Calu3 (cell line): ENCODE measurements around the gene LUZP2. TPM values are rescaled to one million over a fixed set of nuclear protein-coding genes. Genes with fewer than 3 reads are reported as not detected.

Experiments used
- BruUV-seq: library from RNA; stranded (reverse); fragments of 400-500 nt; replicated peaks from 2 replicates; lab custom pipeline; 2021; lab: Mats Ljungman, UMichigan
- CTCF ChIA-PET: fragments of 300-600 bp; sonication (Branson Sonifier 250); formaldehyde crosslinking; loops from one replicate; lab custom pipeline; 2022; ENCODE audit warnings: antibody characterized with exemption; lab: Charles Lee
- DNase-seq: peaks from one replicate; pipeline ENCODE4 v3.0.0; 2022
- H3K27ac Mint-ChIP-seq: one replicate; pipeline ENCODE4 v1.8.0; 2022; ENCODE audit warnings: mixed read lengths; ENCODE audit not compliant: unreplicated experiment
- H3K27me3 Mint-ChIP-seq: one replicate; pipeline ENCODE4 v1.8.0; 2022; ENCODE audit warnings: mixed read lengths; ENCODE audit not compliant: unreplicated experiment
- H3K36me3 Mint-ChIP-seq: one replicate; pipeline ENCODE4 v1.8.0; 2022; ENCODE audit warnings: mild to moderate bottlenecking, moderate library complexity, mixed read lengths; ENCODE audit not compliant: insufficient read depth, unreplicated experiment
- H3K4me1 Mint-ChIP-seq: one replicate; pipeline ENCODE4 v1.8.0; 2022; ENCODE audit warnings: mild to moderate bottlenecking, low read depth, mixed read lengths; ENCODE audit not compliant: unreplicated experiment
- H3K4me3 Mint-ChIP-seq: one replicate; pipeline ENCODE4 v1.8.0; 2022; ENCODE audit warnings: mild to moderate bottlenecking, low read depth, moderate library complexity, mixed read lengths; ENCODE audit not compliant: unreplicated experiment
- H3K9me3 Mint-ChIP-seq: one replicate; pipeline ENCODE4 v1.8.0; 2022; ENCODE audit warnings: low read depth, mixed read lengths; ENCODE audit not compliant: unreplicated experiment
- intact Hi-C: fragments of 100-400 bp; cut with micrococcal nuclease; formaldehyde crosslinking; loops from one replicate; pipeline ENCODE4 v1.10.0; 2022; ENCODE audit not compliant: unreplicated experiment
- total RNA-seq: library from RNA; stranded (reverse); gene quantifications from 2 replicates; pipeline ENCODE4 v1.2.3, GENCODE V29; 2022
- TF ChIP-seq, protein P1 (sequence below): fragments of 200-600 bp; IDR thresholded peaks from one replicate; pipeline ENCODE4 v1.8.0; 2022; ENCODE audit warnings: antibody characterized with exemption; ENCODE audit not compliant: unreplicated experiment

Gene LUZP2
- total RNA-seq, 1 experiment from 2014 or later = 0.73 TPM

DNA sequence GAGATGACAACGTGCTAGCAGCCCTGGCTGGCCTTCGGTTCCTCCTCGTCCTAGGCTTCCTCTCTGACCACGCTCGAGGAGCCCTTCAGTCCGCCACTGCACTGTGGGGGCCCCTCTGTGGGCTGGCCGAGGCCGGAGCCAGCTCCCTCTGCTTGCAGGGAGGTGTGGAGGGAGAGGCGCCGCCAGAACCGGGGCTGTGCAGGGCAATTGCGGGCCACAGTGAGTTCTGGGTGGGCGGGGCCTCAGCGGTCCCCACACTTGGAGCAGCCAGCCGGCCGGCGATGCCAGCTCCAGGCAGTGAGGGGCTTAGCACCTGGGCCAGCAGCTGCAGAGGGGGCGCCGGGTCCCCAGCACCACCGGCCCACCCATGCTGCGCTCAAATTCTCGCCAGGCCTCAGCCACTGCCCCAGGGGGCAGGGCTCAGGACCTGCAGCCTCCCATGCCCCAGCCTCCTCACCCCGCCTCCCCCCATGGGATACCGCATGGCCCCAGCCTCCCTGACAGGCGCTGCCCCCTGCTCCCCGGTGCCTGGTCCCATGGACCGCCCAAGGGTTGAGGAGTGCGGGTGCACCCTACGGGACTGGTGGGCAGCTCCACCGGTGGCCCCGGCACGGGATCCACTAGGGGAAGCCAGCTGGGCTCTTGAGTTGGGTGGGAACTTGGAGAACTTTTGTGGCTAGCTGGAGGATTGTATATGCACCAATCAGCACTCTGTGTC is 399.4 kb downstream of the LUZP2 start:
- Mint-ChIP-seq H3K27me3 (no peaks in the 10 kb centered on the region), H3K9me3 (no peaks in the 10 kb centered on the region), H3K4me3 (no peak overlapping the region), H3K4me1 (peaks cover 9% of the 10 kb centered on the region), H3K27ac (no peak overlapping the region), H3K36me3 (no peaks in the 10 kb centered on the region)
- no peak for DNase-seq
- BruUV-seq = no TSS peak
- TF ChIP-seq, protein P1, sequence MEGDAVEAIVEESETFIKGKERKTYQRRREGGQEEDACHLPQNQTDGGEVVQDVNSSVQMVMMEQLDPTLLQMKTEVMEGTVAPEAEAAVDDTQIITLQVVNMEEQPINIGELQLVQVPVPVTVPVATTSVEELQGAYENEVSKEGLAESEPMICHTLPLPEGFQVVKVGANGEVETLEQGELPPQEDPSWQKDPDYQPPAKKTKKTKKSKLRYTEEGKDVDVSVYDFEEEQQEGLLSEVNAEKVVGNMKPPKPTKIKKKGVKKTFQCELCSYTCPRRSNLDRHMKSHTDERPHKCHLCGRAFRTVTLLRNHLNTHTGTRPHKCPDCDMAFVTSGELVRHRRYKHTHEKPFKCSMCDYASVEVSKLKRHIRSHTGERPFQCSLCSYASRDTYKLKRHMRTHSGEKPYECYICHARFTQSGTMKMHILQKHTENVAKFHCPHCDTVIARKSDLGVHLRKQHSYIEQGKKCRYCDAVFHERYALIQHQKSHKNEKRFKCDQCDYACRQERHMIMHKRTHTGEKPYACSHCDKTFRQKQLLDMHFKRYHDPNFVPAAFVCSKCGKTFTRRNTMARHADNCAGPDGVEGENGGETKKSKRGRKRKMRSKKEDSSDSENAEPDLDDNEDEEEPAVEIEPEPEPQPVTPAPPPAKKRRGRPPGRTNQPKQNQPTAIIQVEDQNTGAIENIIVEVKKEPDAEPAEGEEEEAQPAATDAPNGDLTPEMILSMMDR = no peak
- intact Hi-C loops = no loop called here
- CTCF ChIA-PET = no interaction called here

GRCh38 chr11:24900514-24900913 is 403.7 kb downstream of the LUZP2 start:
- Mint-ChIP-seq H3K4me3 (no peak overlapping the region), H3K27me3 (no peaks in the 10 kb centered on the region), H3K36me3 (no peaks in the 10 kb centered on the region), H3K9me3 (no peaks in the 10 kb centered on the region), H3K4me1 (peaks cover 9% of the 10 kb centered on the region), H3K27ac (no peak overlapping the region)
- no peak for DNase-seq
- CTCF ChIA-PET = interaction anchor here (0.5 kb wide), 1 partner anchor 634 kb away, joined by 3 read pairs; no protein-coding TSS in a partner anchor
- no TSS peak for BruUV-seq
- TF ChIP-seq, protein P1 = no peak
- intact Hi-C loops = no loop called here

- no peaks in the 10 kb centered on the region for H3K9me3 Mint-ChIP-seq
- no peak for DNase-seq
- H3K27ac Mint-ChIP-seq = no peak overlapping the region
- TF ChIP-seq, protein P1 = no peak
- CTCF ChIA-PET = interaction anchor here (0.5 kb wide), 1 partner anchor 635 kb away, joined by 3 read pairs; no protein-coding TSS in a partner anchor
- intact Hi-C loops = no loop called here
- H3K4me3 Mint-ChIP-seq = no peak overlapping the region
- no TSS peak for BruUV-seq
- no peaks in the 10 kb centered on the region for H3K27me3 Mint-ChIP-seq
- H3K4me1 Mint-ChIP-seq = peaks cover 9% of the 10 kb centered on the region
- no peaks in the 10 kb centered on the region for H3K36me3 Mint-ChIP-seq
Measured at GRCh38 chr11:24900960-24901549, 404.2 kb downstream of the LUZP2 start.

DNA sequence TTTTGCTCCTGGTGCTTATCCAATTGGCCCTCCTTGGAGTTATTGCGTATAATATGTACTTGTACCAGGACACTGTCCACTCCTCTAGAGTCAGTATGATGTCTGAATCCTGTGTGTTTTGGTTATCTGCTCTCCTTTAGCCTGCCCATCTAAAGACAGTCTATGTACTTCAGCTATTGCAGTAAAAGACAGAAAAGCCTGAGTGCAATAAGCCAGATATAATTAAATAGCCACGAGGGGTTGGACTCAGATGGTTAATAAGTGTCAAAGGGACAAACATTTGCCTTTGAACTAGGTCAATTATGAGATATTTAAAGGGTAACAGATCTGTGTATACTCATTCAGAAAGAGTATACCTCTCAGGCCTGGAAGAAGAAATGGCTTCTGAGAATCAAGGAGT is 406.7 kb downstream of the LUZP2 start:
- CTCF ChIA-PET = no interaction called here
- no peak for DNase-seq
- H3K9me3 Mint-ChIP-seq = no peaks in the 10 kb centered on the region
- no peak overlapping the region for H3K27ac Mint-ChIP-seq
- no TSS peak for BruUV-seq
- intact Hi-C loops = no loop called here
- no peaks in the 10 kb centered on the region for H3K36me3 Mint-ChIP-seq
- no peak overlapping the region for H3K4me3 Mint-ChIP-seq
- H3K4me1 Mint-ChIP-seq = peaks cover 9% of the 10 kb centered on the region
- no peaks in the 10 kb centered on the region for H3K27me3 Mint-ChIP-seq
- TF ChIP-seq, protein P1 = no peak
